Measurements from ENCODE around the gene HYAL3. TPM values are rescaled to one million over a fixed set of nuclear protein-coding genes. Genes with fewer than 3 reads are reported as not detected.
A peak's percentile ranks its signal among the peaks of the same experiment; 100 is the strongest.

Gene HYAL3
- total RNA-seq, 1 experiment from 2014 or later: 20.8 TPM

GRCh38 chr3:50327129-50327528 is 27.9 kb upstream of the HYAL3 start:
- peaks cover 10% of the 10 kb centered on the region; the same call in 1 of the 2 replicates for H3K4me1 ChIP-seq (ENCODE audit: insufficient read depth, low read length)
- no peaks in the 10 kb centered on the region for H3K27me3 ChIP-seq (ENCODE audit: low read length)
- intact Hi-C loops (cut with micrococcal nuclease): no loop called here
- no peak for TF ChIP-seq EZH2 (IDR thresholded peaks at IDR 0.05; ENCODE audit: low read length, unreplicated experiment)
- no peak for TF ChIP-seq EZH2phosphoT487 (IDR thresholded peaks at IDR 0.05; ENCODE audit: borderline replicate concordance, low read length)
- TF ChIP-seq CTCF (conservative IDR thresholded peaks at IDR 0.05; ENCODE audit: low read depth, low read length): no peak
- no peaks in the 10 kb centered on the region for H4K20me1 ChIP-seq (ENCODE audit: low read length)
- TSS peak; percentile 30 for BruUV-seq (replicated peaks)
- peaks cover 24% of the 10 kb centered on the region; the same call in 1 of the 2 replicates for H3K36me3 ChIP-seq (ENCODE audit: low read depth, low read length)
- H3K27ac ChIP-seq (ENCODE audit: low read length): no peak overlapping the region
- DNase-seq: no peak
- no peak for ATAC-seq
- peak overlapping the region; percentile 78 for H3K4me2 ChIP-seq (ENCODE audit: low read length)
- H3K9ac ChIP-seq (ENCODE audit: low read length): peak overlapping the region; percentile 92
- H3F3A ChIP-seq (ENCODE audit: low read length, unreplicated experiment): no peaks in the 10 kb centered on the region
- no peaks in the 10 kb centered on the region for H3K9me3 ChIP-seq (ENCODE audit: low read length)
- POLR2A ChIA-PET (ENCODE audit: unreplicated experiment): interaction anchor here (1.7 kb wide), 1 partner anchor 10 kb away, joined by 14 read pairs; no protein-coding TSS in a partner anchor
- peak overlapping the region; percentile 96 for H3K4me3 ChIP-seq (ENCODE audit: low read length)
- H2AFZ ChIP-seq (ENCODE audit: low read length): no peak overlapping the region
- CTCF ChIA-PET: interaction anchor here (0.6 to 1.0 kb wide), 3 partner anchors 10 to 973 kb away, joined by 3 to 8 read pairs (median 4); no protein-coding TSS in a partner anchor
- H3K9me2 ChIP-seq (replicated peaks; ENCODE audit: low read length): no peaks in the 10 kb centered on the region
- H3K79me2 ChIP-seq (ENCODE audit: low read length): peaks cover 22% of the 10 kb centered on the region

GRCh38 chr3:50326182-50326541 is 27.0 kb upstream of the HYAL3 start:
- no peaks in the 10 kb centered on the region for H3K9me3 ChIP-seq (ENCODE audit: low read length)
- BruUV-seq (replicated peaks): no TSS peak
- H3K79me2 ChIP-seq (ENCODE audit: low read length): peaks cover 19% of the 10 kb centered on the region
- TF ChIP-seq EZH2phosphoT487 (IDR thresholded peaks at IDR 0.05; ENCODE audit: borderline replicate concordance, low read length) (no peak), CTCF (conservative IDR thresholded peaks at IDR 0.05; ENCODE audit: low read depth, low read length) (no peak), EZH2 (IDR thresholded peaks at IDR 0.05; ENCODE audit: low read length, unreplicated experiment) (no peak)
- no peak overlapping the region for H3K4me3 ChIP-seq (ENCODE audit: low read length)
- DNase-seq: no peak
- no peak for ATAC-seq
- H3K9ac ChIP-seq (ENCODE audit: low read length): no peak overlapping the region
- no peak overlapping the region for H3K4me2 ChIP-seq (ENCODE audit: low read length)
- ChIA-PET POLR2A (ENCODE audit: unreplicated experiment) (no interaction called here), CTCF (no interaction called here)
- no peak overlapping the region for H3K27ac ChIP-seq (ENCODE audit: low read length)
- no peaks in the 10 kb centered on the region for H4K20me1 ChIP-seq (ENCODE audit: low read length)
- peaks cover 10% of the 10 kb centered on the region; the same call in 1 of the 2 replicates for H3K4me1 ChIP-seq (ENCODE audit: insufficient read depth, low read length)
- H2AFZ ChIP-seq (ENCODE audit: low read length): no peak overlapping the region
- H3F3A ChIP-seq (ENCODE audit: low read length, unreplicated experiment): no peaks in the 10 kb centered on the region
- intact Hi-C loops (cut with micrococcal nuclease): no loop called here
- no peaks in the 10 kb centered on the region for H3K27me3 ChIP-seq (ENCODE audit: low read length)
- peaks cover 15% of the 10 kb centered on the region; the same call in 1 of the 2 replicates for H3K36me3 ChIP-seq (ENCODE audit: low read depth, low read length)
- H3K9me2 ChIP-seq (replicated peaks; ENCODE audit: low read length): no peaks in the 10 kb centered on the region

GRCh38 chr3:50325497-50326181 is 26.4 kb upstream of the HYAL3 start:
- Histone ChIP-seq H4K20me1 (ENCODE audit: low read length) (no peaks in the 10 kb centered on the region), H3K27ac (ENCODE audit: low read length) (no peak overlapping the region), H3K27me3 (ENCODE audit: low read length) (no peaks in the 10 kb centered on the region), H3K9me2 (replicated peaks; ENCODE audit: low read length) (no peaks in the 10 kb centered on the region), H3K4me3 (ENCODE audit: low read length) (no peak overlapping the region), H3K9me3 (ENCODE audit: low read length) (no peaks in the 10 kb centered on the region), H3K9ac (ENCODE audit: low read length) (no peak overlapping the region), H3K4me2 (ENCODE audit: low read length) (no peak overlapping the region), H3K79me2 (ENCODE audit: low read length) (peaks cover 22% of the 10 kb centered on the region), H2AFZ (ENCODE audit: low read length) (no peak overlapping the region), H3F3A (ENCODE audit: low read length, unreplicated experiment) (no peaks in the 10 kb centered on the region), H3K4me1 (ENCODE audit: insufficient read depth, low read length) (peaks cover 10% of the 10 kb centered on the region; the same call in 1 of the 2 replicates), H3K36me3 (ENCODE audit: low read depth, low read length) (peaks cover 10% of the 10 kb centered on the region; the same call in 1 of the 2 replicates)
- ChIA-PET CTCF (interaction anchor here (0.6 kb wide), 1 partner anchor 12 kb away, joined by 3 read pairs; no protein-coding TSS in a partner anchor), POLR2A (ENCODE audit: unreplicated experiment) (interaction anchor here (0.6 kb wide), 1 partner anchor 90 kb away, joined by 5 read pairs; no protein-coding TSS in a partner anchor)
- no peak for TF ChIP-seq EZH2phosphoT487 (IDR thresholded peaks at IDR 0.05; ENCODE audit: borderline replicate concordance, low read length)
- no peak for TF ChIP-seq CTCF (conservative IDR thresholded peaks at IDR 0.05; ENCODE audit: low read depth, low read length)
- TF ChIP-seq EZH2 (IDR thresholded peaks at IDR 0.05; ENCODE audit: low read length, unreplicated experiment): no peak
- no TSS peak for BruUV-seq (replicated peaks)
- intact Hi-C loops (cut with micrococcal nuclease): no loop called here
- DNase-seq (no peak), ATAC-seq (no peak)
